HG02981 (cell line): ENCODE data around the gene SULT2A1.
"Not testable (repeated sequence)": the region's sequence is repeated elsewhere in the genome, so short reads cannot be mapped to it uniquely, and the experiment has no call there.

ENCODE experiments used
- ATAC-seq: cut with Tn5 transposase; IDR thresholded peaks from one replicate; pipeline ENCODE4 v1.9.1; 2021; ENCODE audit warnings: mild to moderate bottlenecking, moderate library complexity; ENCODE audit not compliant: unreplicated experiment

Gene SULT2A1

DNA sequence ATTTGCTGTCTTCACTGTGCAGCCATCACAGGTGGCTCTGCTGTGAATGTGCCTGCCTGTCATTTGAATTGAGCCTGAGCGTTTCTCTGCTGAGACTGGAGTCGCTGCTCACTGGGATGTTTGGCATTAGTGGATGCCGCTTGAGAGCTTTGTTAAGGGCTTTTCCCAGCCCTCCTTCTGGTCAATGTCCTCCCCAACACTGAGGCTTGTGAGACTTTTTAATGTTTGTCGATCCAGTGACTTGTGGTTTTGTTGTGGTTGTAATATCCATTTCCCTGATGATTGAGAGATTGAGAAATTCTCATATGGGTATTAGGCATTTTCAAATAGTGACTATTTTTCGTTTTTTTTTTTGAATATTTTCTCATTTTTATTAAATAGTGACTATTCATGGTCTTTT, 24.5 kb downstream of the SULT2A1 start:
- ATAC-seq: no peak

DNA sequence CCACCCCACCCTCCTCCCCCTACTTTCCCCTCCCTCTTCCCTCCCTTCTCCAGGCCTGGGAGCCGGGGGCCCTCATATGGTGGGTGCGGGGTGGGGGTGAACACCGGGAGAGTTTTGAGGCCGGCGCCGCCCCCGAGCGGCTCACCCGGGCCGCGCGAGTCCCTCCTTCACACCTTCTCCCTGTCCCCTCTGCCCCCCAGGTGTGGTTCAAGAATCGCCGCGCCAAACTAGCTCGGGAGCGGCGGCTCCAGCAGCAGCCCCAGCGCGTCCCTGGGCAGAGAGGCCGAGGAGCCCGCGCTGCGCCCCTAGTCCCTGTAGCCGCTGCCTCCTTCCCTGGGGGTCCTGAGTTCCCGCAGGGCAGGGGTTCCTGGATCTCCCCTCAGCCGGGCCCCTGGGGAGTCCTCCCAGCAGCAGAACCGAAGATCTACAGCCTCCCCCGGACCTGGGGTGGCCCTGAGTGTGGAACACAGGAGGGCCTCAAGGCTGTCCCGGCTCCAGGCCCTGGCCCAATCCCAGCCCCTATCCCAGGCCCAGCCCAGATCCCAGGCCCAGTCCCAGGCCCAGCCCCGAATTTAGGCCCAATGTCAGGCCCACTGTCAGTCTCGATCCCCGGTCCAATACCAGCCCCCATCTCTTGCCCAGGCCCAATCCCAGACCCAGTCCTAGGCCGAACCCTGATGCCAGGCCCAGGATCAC, 25.4 kb downstream of the SULT2A1 start:
- no peak for ATAC-seq

DNA sequence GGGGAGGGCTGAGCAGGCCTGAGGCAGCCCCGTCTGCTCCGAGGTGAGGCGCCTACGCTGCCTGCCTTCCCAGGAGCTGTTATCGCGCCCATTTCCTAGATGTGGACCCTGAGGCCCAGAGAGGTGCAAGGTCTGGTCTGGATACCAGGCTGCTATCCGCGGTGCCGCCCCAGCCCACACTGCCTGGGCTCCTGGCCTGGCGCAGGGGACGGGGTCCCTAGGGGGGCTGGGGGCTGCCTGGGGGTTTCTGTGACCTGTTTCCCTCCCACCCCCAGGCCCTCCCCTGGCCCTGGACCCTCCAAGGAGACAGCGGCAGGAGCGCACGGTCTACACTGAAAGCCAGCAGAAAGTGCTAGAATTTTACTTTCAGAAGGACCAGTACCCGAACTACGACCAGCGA, 26.3 kb downstream of the SULT2A1 start:
- ATAC-seq: not testable (repeated sequence)

DNA sequence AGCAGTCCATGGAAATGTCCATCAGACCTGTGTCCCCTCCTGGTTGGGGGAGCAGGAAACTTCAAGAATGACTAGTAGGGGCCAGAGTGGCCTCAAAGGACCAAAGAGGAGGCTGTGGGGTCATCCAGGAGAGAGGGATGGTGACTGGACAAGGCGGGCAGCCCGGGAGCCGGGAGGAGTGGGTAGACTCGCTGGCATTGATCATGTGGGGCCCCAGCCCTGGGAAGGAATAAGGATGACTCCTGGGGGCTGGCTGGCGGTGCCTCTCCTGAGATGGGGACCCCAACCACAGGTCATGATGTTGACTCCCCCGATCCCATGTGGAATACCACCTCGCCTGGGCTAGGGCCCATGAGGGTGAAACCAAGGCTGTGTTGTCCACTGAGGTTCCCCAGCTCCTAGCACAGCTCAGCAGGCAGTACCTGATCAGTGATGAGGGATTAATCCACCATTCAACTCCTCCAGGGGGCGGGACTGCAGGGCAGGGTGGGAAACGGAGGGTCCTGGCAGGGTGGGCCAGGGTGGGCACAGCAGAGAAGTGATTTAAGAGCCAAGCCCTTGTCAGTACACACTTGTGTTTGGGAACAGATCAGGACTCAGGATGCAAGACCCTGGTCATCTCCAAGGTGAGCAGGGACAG, 27.3 kb downstream of the SULT2A1 start, which contains the start of gene TPRX2:
Gene TPRX2, plus strand, starts transcription at position 590 of the 640 bp plus-strand sequence. Its CDS starts 12 bp downstream, at position 602.
- ATAC-seq: not testable (repeated sequence)

DNA sequence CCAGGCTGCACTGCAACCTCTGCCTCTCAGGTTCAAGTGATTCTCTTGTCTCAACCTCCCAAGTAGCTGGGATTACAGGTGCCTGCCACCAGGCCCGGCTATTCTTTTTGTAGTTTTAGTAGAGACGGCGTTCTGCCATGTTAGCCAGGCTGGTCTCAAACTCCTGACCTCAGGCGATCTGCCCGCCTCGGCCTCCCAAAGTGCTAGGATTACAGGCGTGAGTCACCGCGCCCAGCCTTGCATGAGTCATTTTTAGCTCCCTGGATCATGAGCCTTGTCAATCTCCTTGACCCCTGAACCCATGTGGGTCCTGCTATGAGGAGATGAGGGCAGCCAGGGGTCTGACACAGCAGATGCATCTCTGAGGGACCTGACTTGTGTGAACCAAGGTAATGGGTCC, 27.9 kb downstream of the SULT2A1 start:
- not testable (repeated sequence) for ATAC-seq

DNA sequence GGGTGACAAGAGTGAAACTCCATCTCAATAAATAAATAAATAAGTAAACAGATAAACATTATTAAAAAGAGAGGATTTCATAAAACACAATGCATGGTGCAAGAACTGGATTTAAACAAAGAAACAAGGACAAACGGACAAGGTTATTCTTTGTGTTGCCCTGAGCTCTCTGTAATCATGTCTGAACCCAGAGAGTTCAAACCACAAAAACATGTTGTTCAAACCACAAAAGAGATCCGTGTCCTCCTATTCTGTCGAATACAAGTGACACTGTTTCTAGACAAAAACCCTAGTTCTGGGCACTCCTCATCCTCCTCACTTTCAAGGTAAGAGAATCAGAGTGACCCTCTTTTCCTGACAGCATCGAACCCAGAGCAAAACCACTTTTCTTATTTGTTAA, 31.7 kb downstream of the SULT2A1 start:
- no peak for ATAC-seq

DNA sequence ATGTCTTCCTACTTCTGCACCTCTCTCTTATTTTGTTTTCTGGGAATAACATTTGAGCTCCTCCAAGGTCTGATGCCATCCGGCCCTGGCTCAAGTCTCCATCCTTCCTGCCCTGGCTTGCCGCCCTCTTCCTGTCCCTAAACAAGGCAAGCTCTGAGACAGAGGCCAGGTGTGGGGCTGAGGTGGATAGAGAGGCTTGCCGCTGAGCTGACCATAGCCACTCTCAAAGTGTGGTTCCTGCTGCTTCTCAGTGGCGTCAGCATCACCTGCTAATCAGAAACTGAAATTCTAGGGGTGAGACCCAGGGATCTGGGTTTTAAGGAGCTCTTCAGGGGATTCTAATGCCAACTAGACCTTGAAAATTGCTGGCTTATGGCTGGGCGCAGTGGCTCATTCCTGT, 33.1 kb downstream of the SULT2A1 start:
- ATAC-seq: no peak

DNA sequence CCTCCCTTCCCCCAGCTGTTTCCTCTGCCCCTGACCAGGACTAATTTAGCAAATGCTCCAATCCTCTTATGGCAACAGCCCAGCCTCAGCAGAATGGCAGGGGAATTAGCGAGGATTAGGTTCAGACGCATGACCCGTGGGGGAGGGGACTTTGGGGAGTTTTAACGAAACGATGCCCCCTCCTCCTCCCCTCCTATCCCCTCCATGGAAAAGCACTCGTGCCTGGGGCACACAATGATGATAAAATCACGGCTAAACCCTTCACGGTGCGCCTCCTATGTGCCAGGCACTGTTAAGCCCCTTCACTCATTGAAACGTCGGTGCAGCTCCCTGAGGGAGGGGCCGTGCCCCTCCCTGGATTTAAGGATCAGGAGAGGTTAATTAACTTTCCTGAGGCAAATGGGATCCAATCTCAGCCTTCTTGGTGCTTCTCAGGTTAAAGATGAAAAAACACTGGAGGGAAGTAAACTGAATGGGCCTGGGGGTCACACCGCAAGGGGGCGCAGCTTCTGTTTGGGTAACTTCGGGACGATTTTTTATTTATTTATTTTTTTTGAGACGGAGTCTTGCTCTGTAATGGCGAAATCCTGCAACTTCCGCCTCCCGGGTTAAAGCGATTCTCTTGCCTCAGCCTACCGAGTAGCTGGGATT, 37.2 kb downstream of the SULT2A1 start:
- ATAC-seq: no peak

DNA sequence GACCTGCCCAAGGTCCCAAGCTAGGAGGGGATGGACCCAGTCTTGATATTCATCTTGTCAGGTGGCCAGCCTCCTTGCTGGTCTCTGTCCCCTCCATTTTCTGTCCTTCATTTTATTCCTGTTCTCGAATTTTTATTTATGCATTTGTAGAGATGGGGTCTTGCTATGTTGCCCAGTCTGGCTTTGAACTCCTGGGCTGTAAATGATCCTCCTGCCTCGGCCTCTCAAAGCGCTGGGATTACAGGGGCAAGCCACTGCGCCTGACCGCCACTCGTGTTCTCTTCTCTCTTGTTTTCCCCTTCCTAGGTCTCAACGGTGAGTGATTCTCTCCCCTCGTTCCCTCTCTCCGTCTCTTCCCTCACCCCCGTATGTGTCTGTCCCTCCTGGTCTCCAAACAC, 37.7 kb downstream of the SULT2A1 start:
- no peak for ATAC-seq

DNA sequence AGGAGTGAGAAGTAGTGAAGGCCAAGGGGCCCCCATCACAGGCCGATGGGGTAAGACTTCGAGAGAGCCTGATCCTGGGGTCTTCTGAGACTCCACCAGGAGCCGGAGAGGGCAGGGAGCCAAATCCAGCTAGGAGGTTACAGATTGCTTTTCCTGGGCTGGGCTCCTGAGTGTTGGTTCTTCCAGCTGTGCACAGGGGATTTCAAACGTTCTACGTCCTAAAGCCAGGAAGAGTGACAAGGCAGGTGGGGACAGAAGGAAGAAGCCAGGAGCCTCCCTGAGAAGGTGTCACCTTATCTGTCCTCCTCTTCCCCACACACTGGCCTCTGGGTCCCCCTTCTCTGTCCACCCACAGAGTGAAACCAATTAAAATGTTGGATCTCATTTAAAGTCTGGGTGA, 43.2 kb downstream of the SULT2A1 start:
- ATAC-seq: no peak

DNA sequence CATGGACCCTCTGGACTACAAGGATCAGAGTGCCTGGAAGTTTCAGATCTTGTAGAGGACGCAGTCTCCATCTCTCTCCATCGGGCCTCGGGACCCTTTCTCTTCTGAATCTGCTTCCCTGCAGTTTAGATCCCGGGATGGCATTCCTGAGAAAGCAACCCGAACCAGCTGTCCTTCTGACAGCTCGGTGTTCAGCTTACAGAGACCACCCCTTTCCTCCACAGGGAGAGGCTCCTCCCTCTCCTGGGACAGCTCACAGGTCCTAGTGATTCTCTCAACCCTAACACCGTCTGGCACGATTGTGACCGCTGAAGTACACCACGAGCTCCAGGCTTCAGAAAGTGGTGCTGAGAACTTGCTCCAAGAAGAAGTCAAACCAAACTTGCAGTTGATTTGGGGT, 46.2 kb downstream of the SULT2A1 start:
- ATAC-seq: no peak

DNA sequence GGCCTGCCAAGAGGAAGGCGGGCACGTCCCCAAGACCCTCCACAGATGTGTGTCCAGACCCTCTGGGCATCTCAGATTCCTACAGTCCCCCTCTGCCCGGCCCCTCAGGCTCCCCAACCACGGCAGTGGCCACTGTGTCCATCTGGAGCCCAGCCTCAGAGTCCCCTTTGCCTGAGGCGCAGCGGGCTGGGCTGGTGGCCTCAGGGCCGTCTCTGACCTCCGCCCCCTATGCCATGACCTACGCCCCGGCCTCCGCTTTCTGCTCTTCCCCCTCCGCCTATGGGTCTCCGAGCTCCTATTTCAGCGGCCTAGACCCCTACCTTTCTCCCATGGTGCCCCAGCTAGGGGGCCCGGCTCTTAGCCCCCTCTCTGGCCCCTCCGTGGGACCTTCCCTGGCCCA, 46.7 kb downstream of the SULT2A1 start:
- ATAC-seq: no peak

DNA sequence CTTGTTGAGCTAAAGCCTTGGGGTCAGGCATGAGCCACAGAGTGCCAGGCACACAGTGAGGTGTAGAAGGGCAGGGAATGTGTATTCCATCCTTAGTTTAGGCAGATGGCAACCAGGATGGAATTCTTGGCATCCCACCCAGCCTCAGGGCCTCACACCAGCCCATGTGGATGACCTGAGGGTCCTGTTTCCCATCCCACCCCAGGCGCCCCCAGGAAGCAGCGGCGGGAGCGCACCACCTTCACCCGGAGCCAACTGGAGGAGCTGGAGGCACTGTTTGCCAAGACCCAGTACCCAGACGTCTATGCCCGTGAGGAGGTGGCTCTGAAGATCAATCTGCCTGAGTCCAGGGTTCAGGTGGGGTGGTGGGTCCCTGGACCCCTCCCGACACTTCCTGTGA, 50.1 kb downstream of the SULT2A1 start:
- no peak for ATAC-seq

DNA sequence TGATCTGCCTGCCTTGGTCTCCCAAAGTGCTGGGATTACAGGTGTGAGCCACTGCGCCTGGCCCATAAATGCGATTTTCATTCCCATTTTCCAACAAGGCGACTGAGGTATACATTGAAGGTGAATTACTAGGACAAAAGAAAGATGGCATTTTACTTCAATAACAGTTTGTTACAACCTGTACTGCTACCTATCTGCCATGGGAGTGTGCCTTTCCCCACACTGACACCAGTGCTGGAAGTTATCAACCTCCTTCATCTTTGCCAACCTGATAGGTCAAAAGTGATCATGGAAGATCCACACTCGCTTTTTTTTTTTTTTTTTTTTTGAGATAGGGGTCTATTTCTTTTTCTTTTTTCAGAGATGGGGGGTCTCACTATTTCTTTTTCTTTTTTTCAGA, 53.4 kb downstream of the SULT2A1 start:
- ATAC-seq: no peak

DNA sequence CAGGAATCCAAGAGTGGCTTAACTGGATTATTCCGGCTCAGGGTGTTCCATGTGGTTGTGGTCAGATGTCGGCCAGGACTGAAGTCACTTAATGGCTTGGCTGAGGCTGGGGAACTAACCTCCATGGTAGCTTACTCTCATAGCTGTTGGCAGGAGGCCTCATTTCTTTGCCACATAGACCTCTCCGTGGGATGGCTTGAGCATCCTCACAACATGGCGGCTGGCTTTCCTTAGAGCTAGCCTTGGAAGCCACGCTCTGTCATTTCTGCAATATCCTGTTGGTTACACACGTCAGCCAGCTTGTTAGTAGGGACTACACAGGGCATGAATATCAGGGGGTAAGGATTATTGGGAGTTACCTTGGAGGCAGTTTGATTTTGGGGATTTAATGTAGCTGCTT, 59.3 kb downstream of the SULT2A1 start:
- ATAC-seq: no peak

DNA sequence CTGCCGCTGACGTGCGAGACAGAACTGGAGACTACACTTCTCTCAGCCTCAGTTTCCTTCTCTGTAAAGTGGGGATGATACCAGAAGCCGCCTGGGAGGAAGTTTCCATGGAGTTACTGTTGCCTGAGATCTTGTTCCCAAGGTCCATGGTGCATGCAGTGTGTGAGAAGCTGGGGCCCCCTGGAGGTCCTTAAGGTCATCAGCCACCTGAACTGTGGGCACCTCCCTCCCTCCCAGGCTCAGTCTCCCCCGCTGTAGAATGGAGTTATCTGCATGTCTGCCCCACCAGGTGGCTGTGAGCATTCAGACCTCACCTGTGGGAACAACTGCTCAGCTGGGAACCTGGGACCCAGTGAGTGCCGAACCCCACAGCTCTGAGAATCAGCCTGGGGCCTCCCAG, 61.7 kb downstream of the SULT2A1 start:
- no peak for ATAC-seq

DNA sequence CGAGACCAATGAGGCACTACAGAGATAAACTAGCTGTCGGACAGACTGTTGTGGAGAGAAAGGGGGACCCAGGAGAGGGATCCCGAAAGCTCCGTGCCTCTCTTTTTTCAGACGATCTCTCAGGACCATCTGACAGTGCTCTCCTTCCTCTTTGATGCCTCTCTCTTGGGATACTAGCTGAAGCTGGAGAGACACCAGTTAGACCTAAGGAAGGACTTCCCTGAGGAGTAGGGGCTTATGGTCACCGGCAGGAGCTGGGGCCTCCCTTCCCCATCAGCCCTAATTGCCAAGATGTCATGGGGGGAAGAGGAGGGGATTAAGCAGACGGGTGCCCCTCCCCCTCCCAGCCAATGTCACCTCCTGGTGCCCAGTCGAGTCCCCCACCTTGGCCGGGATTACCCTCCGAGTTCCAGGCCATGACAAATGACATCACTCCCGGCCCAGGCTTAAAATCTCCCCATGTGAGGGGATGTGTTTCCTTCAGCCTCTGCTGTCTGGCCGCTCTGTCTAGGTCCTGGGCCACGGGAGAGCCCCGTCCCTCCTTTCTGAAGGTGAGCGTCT, 64.6 kb downstream of the SULT2A1 start, which contains the start of gene CRX:
Gene CRX, plus strand, starts transcription at position 478 of the 561 bp plus-strand sequence. CDS start 12,507 bp downstream, outside the sequence.
- no peak for ATAC-seq
